A549 (cell line): ENCODE data around the gene PPP1R37. TPM values are rescaled to one million over a fixed set of nuclear protein-coding genes. Genes with fewer than 3 reads are reported as not detected.

Experiments used
- ATAC-seq, 2 experiments: fragments of 200-7000 bp in 1 of 2; fragments of >200 bp in 1 of 2; cut with Nextera tagmentation in 1 of 2; cut with Tn5 transposase in 1 of 2; 3 replicates each; pipeline versions ENCODE4 v1.8.0 to v1.9.1; 2018 to 2020; ENCODE audit warnings: mild to moderate bottlenecking in 1 of 2, moderate library complexity in 1 of 2
- CTCF ChIA-PET: fragments of 300-600 bp; sonication (Branson Sonifier 250); formaldehyde crosslinking; extraction: SDS; loops from one replicate; lab custom pipeline; 2021; ENCODE audit warnings: antibody characterized with exemption, inconsistent platforms; lab: Yijun Ruan, JAX
- POLR2A ChIA-PET: fragments of 350-600 bp; formaldehyde crosslinking; extraction: SDS; loops from one replicate; lab custom pipeline; 2021; ENCODE audit warnings: antibody characterized with exemption, inconsistent platforms; lab: Yijun Ruan, JAX
- DNase-seq, 2 experiments: peaks; one replicate each; pipeline versions ENCODE4 v3.0.0 to v3.0.0-alpha.2; 2011 to 2016; ENCODE audit warnings: low read depth in 1 of 2, low spot score in 1 of 2
- FAIRE-seq: peaks from 2 replicates; lab custom pipeline; 2011; peaks lifted over from hg19 to GRCh38; lab: Jason Lieb, UNC
- H3K27ac ChIP-seq, 2 experiments: fragments of >200 bp; sonication (Bioruptor Twin); formaldehyde crosslinking; 3 replicates each; pipeline ENCODE4 v1.5.1; 2016 to 2017
- H3K4me1 ChIP-seq: fragments of >200 bp; sonication (Bioruptor Twin); formaldehyde crosslinking; 3 replicates; pipeline ENCODE4 v1.6.1; 2016
- H3K4me2 ChIP-seq: fragments of >200 bp; sonication (Bioruptor Twin); formaldehyde crosslinking; 3 replicates; pipeline ENCODE4 v1.6.1; 2016
- H3K4me3 ChIP-seq: fragments of >200 bp; sonication (Bioruptor Twin); formaldehyde crosslinking; 3 replicates; pipeline ENCODE4 v1.5.1; 2016
- H3K9me3 ChIP-seq: fragments of >200 bp; sonication (Bioruptor Twin); formaldehyde crosslinking; 3 replicates; pipeline ENCODE4 v1.6.1; 2016
- BHLHE40 ChIP-seq: IDR thresholded peaks from 2 replicates; pipeline ENCODE4 v1.6.1; 2012; ENCODE audit warnings: low read depth, low read length, inconsistent platforms
- CBX8 ChIP-seq: fragments of 200-600 bp; sonication (generic); IDR thresholded peaks from 2 replicates; pipeline ENCODE4 v1.6.1; 2016
- EHF ChIP-seq: fragments of 250-450 bp; sonication (Bioruptor Pico); IDR thresholded peaks from 2 replicates; pipeline ENCODE4 v1.5.0; 2020; ENCODE audit warnings: mild to moderate bottlenecking
- EHMT2 ChIP-seq: fragments of 200-600 bp; sonication (generic); IDR thresholded peaks from 2 replicates; pipeline ENCODE4 v1.6.1; 2016; ENCODE audit warnings: antibody characterized with exemption, low read depth, mild to moderate bottlenecking, moderate library complexity
- FOSB ChIP-seq: fragments of 250-450 bp; sonication (Bioruptor Pico); IDR thresholded peaks from 2 replicates; pipeline ENCODE4 v1.5.0; 2020; ENCODE audit warnings: mild to moderate bottlenecking, moderate library complexity
- FOSL2 ChIP-seq, 2 experiments: fragments of 450-650 bp in 1 of 2; fragments of >200 bp in 1 of 2; sonication (Bioruptor Twin) in 1 of 2; formaldehyde crosslinking; IDR thresholded peaks; 2 replicates each; pipeline versions ENCODE4 v1.5.0 to v1.6.1; 2016 to 2020; ENCODE audit warnings: mild to moderate bottlenecking in 1 of 2, moderate library complexity in 1 of 2
- GATA3 ChIP-seq: IDR thresholded peaks from 2 replicates; pipeline ENCODE4 v1.6.1; 2012; ENCODE audit warnings: borderline replicate concordance
- HOXA7 ChIP-seq: fragments of 250-450 bp; sonication (Bioruptor Pico); IDR thresholded peaks from 2 replicates; pipeline ENCODE4 v1.5.0; 2020; ENCODE audit warnings: mild to moderate bottlenecking, moderate library complexity
- KDM1A ChIP-seq: fragments of 200-600 bp; sonication (generic); IDR thresholded peaks from 2 replicates; pipeline ENCODE4 v1.6.1; 2016; ENCODE audit warnings: low read depth, mild to moderate bottlenecking
- MAFK ChIP-seq: fragments of 450-650 bp; IDR thresholded peaks from 2 replicates; pipeline ENCODE4 v1.6.1; 2014; ENCODE audit not compliant: partially characterized antibody
- NR3C1 ChIP-seq: fragments of >200 bp; sonication (Bioruptor Twin); formaldehyde crosslinking; IDR thresholded peaks from 3 replicates; pipeline ENCODE4 v1.6.1; 2017
- PHF8 ChIP-seq: fragments of 200-600 bp; sonication (generic); IDR thresholded peaks from 2 replicates; pipeline ENCODE4 v1.6.1; 2016; ENCODE audit warnings: low read depth, mild to moderate bottlenecking, antibody characterized with exemption, moderate library complexity, borderline replicate concordance
- POLR2A ChIP-seq: IDR thresholded peaks from 2 replicates; pipeline ENCODE4 v1.6.1; 2012; ENCODE audit warnings: mild to moderate bottlenecking, low read length
- RAD21 ChIP-seq, 2 experiments: fragments of >200 bp in 1 of 2; sonication (Bioruptor Twin) in 1 of 2; formaldehyde crosslinking in 1 of 2; IDR thresholded peaks in 1 of 2; conservative IDR thresholded peaks in 1 of 2; 2 replicates in 1 of 2; 3 replicates in 1 of 2; pipeline ENCODE4 v1.6.1; 2012 to 2018; ENCODE audit warnings: inconsistent platforms in 1 of 2
- RFX5 ChIP-seq: fragments of 450-650 bp; IDR thresholded peaks from 2 replicates; pipeline ENCODE4 v1.7.1; 2014; ENCODE audit warnings: antibody characterized with exemption, mild to moderate bottlenecking, moderate library complexity
- SMC3 ChIP-seq: fragments of >200 bp; sonication (Bioruptor Twin); formaldehyde crosslinking; IDR thresholded peaks from 3 replicates; pipeline ENCODE4 v1.6.1; 2018; ENCODE audit warnings: inconsistent platforms
- TP53 ChIP-seq: fragments of 250-450 bp; sonication (Bioruptor Pico); IDR thresholded peaks from 2 replicates; pipeline ENCODE4 v1.5.0; 2021; ENCODE audit warnings: mild to moderate bottlenecking, moderate library complexity
- ZFP36 ChIP-seq: fragments of 450-650 bp; IDR thresholded peaks from 2 replicates; pipeline ENCODE4 v1.6.1; 2014; ENCODE audit warnings: borderline replicate concordance; ENCODE audit not compliant: partially characterized antibody
- WGBS: methylation state at CpG from one replicate; pipeline ENCODE4 v1.1.6; 2017; ENCODE audit errors: missing lambda C conversion rate; 5-methylcytosine and 5-hydroxymethylcytosine counted together
- polyA plus RNA-seq, 4 experiments: library from polyadenylated mRNA; depleted of rRNA in 3 of 4; stranded (reverse); fragments of >200 nt; fragmentation: RNase III in 1 of 4; extraction: RNeasy Plus Mini Kit Qiagen cat#74134 plus additional on column Dnase treatment in 1 of 4; gene quantifications; 2 replicates in 3 of 4; 3 replicates in 1 of 4; pipeline ENCODE4 v1.2.3, GENCODE V29; 2011 to 2017
- TF ChIP-seq, protein P1 (sequence below): fragments of >200 bp; sonication (Bioruptor Twin); formaldehyde crosslinking; IDR thresholded peaks from 2 replicates; pipeline ENCODE4 v1.6.1; 2016
- TF ChIP-seq, protein P2 (sequence below): IDR thresholded peaks from 2 replicates; pipeline ENCODE4 v1.6.1; 2012; ENCODE audit warnings: low read depth, borderline replicate concordance
- TF ChIP-seq, protein P3 (sequence below): fragments of 450-650 bp; IDR thresholded peaks from 2 replicates; pipeline ENCODE4 v1.6.1; 2014; ENCODE audit warnings: antibody characterized with exemption

Gene PPP1R37
- polyA plus RNA-seq, 2 of the 4 experiments (the other 2 are of a cell fraction): 9.1 to 21.8 TPM

DNA sequence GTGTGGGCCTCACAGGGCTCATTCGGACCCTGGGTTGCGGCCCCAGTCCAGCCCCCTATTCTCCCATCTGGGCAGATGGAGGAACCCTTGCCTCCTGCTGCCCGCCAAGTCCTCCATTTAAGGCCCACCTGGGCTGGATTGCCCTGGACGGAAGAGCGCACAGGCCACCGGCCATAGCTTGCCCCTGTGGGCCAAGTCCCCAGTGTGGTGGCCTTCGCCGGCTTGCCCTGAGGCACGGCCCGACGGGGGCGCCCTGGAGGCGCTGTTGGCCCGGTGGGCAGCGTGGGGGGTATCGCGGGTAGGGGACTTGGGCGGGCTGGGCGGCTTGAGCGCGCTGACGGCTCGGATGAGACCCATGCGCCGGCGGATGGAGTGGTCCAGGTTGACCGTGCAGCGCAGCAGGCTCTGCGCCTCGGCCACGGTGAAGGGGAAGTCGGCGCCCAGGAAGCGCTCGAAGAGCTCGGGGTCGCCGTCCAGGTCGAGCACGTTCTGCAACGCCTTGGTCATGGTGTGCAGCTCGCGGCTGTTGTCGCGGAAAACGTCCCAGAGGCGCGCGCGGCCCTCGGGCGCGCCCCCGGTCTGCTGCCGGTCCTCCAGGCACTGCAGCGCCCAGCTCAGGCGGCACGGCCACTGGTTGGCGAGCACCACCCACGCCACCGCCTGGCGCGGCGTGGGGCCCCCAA lies 59.0 kb downstream of the PPP1R37 start (continued):
- TF ChIP-seq EHMT2: no peak
- TF ChIP-seq EHF (CRISPR knock-in tag): no peak

DNA sequence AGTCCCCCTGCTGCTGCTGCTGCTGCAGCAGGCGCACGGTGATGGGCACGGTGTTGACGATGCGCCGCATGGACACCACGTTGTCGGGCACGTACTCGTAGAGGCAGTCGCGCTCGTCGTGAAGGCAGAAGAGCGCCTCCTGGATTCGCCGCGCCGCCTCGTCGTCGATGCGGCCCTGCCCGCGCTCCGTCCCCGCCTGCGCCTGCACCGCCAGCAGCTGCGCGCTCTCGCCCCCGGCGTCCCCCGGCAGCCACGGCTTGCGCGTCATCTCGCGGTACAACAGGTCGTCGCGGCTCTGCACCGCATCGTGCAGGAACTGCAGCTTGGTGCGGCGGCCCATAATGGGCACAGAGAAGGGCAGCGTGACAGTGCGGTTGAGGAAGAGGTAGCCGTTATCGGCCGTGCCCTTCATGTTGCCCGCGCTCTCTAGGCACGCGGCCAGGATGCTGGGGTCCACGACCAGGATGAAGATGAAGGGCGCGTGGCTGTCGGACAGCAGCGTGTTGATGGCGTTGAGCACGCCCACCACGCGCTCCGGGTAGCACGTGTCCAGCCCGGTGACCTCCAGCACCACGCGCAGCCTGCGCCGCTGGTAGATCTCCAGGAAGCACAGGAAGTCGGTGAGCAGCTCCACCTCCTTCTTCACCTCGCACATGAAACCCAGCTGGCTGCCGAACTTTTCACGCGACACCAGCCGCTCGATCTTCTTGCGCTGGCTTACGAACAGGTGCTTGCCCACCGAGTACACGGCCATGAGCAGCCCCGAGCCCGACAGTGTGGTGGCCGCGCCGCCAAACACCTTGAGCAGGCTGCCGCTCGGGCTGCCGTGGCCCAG lies 59.7 kb downstream of the PPP1R37 start:
- H3K27ac ChIP-seq: peak overlapping the region in 1 of 2 experiments; percentile 50; a peak in 1 of 6 replicates
- no peaks in the 10 kb centered on the region for H3K9me3 ChIP-seq
- peaks cover 21% of the 10 kb centered on the region; the same call in 2 of the 3 replicates for H3K4me1 ChIP-seq
- ATAC-seq: no peak
- no peak overlapping the region for H3K4me2 ChIP-seq
- ChIA-PET POLR2A (no interaction called here), CTCF (interaction anchor here (1.2 to 1.5 kb wide), 3 partner anchors 12 to 52 kb away, joined by 3 read pairs; partner anchors contain the start of genes BLOC1S3 and TRAPPC6A)
- no peak for FAIRE-seq
- no peak overlapping the region for H3K4me3 ChIP-seq
- DNase-seq: no peak
- TF ChIP-seq KDM1A: no peak
- TF ChIP-seq RAD21 (conservative IDR thresholded peaks at IDR 0.05 in 1 of 2, IDR thresholded peaks at IDR 0.05 in 1 of 2): no peak
- no peak for TF ChIP-seq RFX5
- TF ChIP-seq FOSB: no peak
- TF ChIP-seq SMC3: no peak
- no peak for TF ChIP-seq POLR2A
- TF ChIP-seq GATA3: no peak
- TF ChIP-seq CBX8: no peak
- no peak for TF ChIP-seq BHLHE40
- WGBS: 93% methylated on average over 91 of the region's 91 CpGs

DNA sequence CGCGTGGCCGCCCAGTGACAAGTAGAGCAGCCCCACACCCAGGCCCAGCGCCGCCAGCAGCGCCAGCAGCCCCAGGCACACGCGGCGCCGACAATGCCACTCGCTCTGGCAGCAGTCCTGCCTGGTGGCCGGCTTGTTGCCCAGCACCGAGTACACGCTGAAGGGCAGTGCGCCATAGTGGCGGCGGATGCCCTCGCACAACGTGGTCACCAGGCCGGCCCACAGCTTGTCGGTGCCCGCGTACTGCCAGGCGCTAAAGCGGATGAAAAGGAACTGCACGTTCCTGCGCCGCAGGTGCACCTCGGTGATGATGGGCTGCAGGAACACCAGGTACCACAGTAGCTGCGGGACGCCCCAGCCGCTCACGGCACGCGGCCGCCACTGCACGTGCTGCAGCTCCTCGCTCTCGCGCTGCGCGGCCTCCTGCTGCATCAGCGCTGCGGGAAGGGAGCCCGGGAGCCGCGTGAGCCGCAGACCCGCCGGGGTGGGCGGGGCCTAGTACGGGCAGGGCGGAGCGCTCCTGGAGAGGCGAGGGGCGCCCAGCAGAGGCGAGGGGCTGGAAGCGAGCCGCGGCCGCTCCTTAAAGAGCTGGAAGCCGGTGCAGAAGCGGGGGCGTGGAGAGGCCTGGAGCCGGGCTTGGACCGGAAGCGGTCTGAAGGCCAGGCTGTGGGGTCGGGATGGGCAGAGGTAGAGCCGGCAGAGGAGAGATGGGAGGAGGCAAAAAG lies 60.5 kb downstream of the PPP1R37 start:
- no peak overlapping the region for H3K4me3 ChIP-seq
- peak overlapping the region; percentile 50 to 58; a peak in 2 of 6 replicates for H3K27ac ChIP-seq
- FAIRE-seq (no peak), ATAC-seq (no peak), DNase-seq (no peak)
- WGBS: 93% methylated on average over 61 of the region's 69 CpGs
- peaks cover 21% of the 10 kb centered on the region; the same call in 2 of the 3 replicates for H3K4me1 ChIP-seq
- no peak overlapping the region; the same call in 2 of the 3 replicates for H3K4me2 ChIP-seq
- no peaks in the 10 kb centered on the region for H3K9me3 ChIP-seq
- POLR2A ChIA-PET: no interaction called here
- TF ChIP-seq TP53 (CRISPR knock-in tag): no peak
- no peak for TF ChIP-seq HOXA7 (CRISPR knock-in tag)
- TF ChIP-seq BHLHE40: no peak
- no peak for TF ChIP-seq MAFK
- TF ChIP-seq, protein P1, sequence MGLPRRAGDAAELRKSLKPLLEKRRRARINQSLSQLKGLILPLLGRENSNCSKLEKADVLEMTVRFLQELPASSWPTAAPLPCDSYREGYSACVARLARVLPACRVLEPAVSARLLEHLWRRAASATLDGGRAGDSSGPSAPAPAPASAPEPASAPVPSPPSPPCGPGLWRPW: no peak
- CTCF ChIA-PET: interaction anchor here (0.6 to 1.4 kb wide), 6 partner anchors 10 to 53 kb away, joined by 3 to 5 read pairs (median 3); partner anchors contain the start of genes BLOC1S3 and TRAPPC6A

DNA sequence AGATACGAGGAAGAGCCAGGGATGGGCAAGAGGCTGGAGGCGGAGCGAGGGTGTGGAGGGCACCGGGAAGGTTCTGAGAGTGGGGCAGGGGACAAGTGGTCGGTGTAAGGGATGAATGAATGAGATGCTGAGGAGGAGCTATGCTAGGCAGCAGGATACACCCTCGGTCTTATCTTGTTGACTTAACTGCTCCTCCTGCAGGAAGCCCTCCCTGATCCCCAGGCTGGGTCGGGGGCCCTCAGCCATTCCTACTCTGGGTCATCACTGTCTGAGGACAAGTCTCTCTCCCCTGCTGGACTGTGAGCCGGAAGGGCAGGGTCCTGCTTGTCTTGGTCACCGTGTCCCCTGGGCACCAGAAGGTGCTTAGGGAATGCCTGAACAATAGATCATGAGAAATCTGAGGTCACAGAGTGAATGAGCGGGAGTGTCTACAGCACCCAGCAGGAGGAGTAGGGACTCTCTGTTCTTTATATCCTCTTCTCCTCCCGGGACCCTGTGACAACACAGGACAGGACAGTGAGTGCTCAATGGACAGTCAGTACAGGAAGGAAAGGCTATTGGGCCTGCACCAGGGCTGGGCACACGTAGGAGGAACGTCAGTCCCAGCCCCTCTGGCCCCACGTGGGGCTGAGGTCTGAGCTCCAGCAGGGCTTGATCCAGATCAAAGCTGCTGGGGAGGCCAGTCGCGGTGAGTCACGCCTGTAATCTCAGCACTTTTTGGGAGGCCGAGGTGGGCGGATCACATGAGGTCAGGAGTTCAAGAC lies 61.3 kb downstream of the PPP1R37 start:
- no peak overlapping the region for H3K4me3 ChIP-seq
- H3K9me3 ChIP-seq: no peaks in the 10 kb centered on the region
- no peak overlapping the region; the same call in 2 of the 3 replicates for H3K4me2 ChIP-seq
- peak overlapping the region; percentile 50 to 58; a peak in 4 of 6 replicates for H3K27ac ChIP-seq
- FAIRE-seq (peak; percentile 18), ATAC-seq (peak; percentile 25 to 53), DNase-seq (peak in 1 of 2 experiments; percentile 73)
- CTCF ChIA-PET: interaction anchor here (0.6 to 1.4 kb wide), 8 partner anchors 9 to 54 kb away, joined by 3 to 5 read pairs (median 3); partner anchors contain the start of genes BLOC1S3 and TRAPPC6A
- POLR2A ChIA-PET: no interaction called here
- TF ChIP-seq NR3C1 (no peak), EHMT2 (no peak), PHF8 (no peak), FOSL2 (IDR thresholded peaks at IDR 0.05) (no peak), FOSL2 (CRISPR knock-in tag; IDR thresholded peaks at IDR 0.05) (peak; percentile 68), ZFP36 (peak; percentile 58), MAFK (peak; percentile 39)
- TF ChIP-seq, protein P2, sequence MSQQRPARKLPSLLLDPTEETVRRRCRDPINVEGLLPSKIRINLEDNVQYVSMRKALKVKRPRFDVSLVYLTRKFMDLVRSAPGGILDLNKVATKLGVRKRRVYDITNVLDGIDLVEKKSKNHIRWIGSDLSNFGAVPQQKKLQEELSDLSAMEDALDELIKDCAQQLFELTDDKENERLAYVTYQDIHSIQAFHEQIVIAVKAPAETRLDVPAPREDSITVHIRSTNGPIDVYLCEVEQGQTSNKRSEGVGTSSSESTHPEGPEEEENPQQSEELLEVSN: no peak
- TF ChIP-seq, protein P3, sequence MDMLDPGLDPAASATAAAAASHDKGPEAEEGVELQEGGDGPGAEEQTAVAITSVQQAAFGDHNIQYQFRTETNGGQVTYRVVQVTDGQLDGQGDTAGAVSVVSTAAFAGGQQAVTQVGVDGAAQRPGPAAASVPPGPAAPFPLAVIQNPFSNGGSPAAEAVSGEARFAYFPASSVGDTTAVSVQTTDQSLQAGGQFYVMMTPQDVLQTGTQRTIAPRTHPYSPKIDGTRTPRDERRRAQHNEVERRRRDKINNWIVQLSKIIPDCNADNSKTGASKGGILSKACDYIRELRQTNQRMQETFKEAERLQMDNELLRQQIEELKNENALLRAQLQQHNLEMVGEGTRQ: peak; percentile 71
- peaks cover 21% of the 10 kb centered on the region; the same call in 2 of the 3 replicates for H3K4me1 ChIP-seq
- WGBS: 56% methylated on average over 19 of the region's 19 CpGs
